Neutrophil (primary cell): ENCODE results near the gene ATRN.

ENCODE experiments used
- H3K27ac ChIP-seq: fragments of 200-600 bp; sonication (generic); 2 replicates; pipeline ENCODE4 v1.5.1; 2016; ENCODE audit warnings: mild to moderate bottlenecking, moderate library complexity
- H3K27me3 ChIP-seq: fragments of 200-600 bp; sonication (generic); 2 replicates; pipeline ENCODE4 v1.6.0; 2016; ENCODE audit warnings: mild to moderate bottlenecking
- H3K36me3 ChIP-seq: fragments of 200-600 bp; sonication (generic); 2 replicates; pipeline ENCODE4 v1.5.1; 2017
- H3K4me1 ChIP-seq, 2 experiments: fragments of 200-600 bp in 1 of 2; sonication (generic) in 1 of 2; 1 replicate in 1 of 2; 2 replicates in 1 of 2; pipeline versions ENCODE4 v1.5.1 to v1.6.1; 2013 to 2016; ENCODE audit warnings: low read depth in 1 of 2, low read length in 1 of 2, mild to moderate bottlenecking in 1 of 2, moderate library complexity in 1 of 2; ENCODE audit not compliant: control insufficient read depth in 1 of 2, insufficient read depth in 1 of 2
- H3K4me3 ChIP-seq, 2 experiments: fragments of 200-600 bp in 1 of 2; sonication (generic) in 1 of 2; 1 replicate in 1 of 2; 2 replicates in 1 of 2; pipeline ENCODE4 v1.5.1; 2013 to 2016; ENCODE audit warnings: low read depth in 1 of 2, low read length in 1 of 2, mild to moderate bottlenecking in 1 of 2, moderate library complexity in 1 of 2
- H3K9me3 ChIP-seq: fragments of 200-600 bp; sonication (generic); 2 replicates; pipeline ENCODE4 v1.5.1; 2016
- TF ChIP-seq, protein P1 (sequence below): fragments of 200-600 bp; sonication (generic); IDR thresholded peaks from 2 replicates; pipeline ENCODE4 v1.5.1; 2016; ENCODE audit warnings: antibody characterized with exemption

Gene ATRN

GRCh38 chr20:3543901-3544507 is 73.2 kb downstream of the ATRN start:
- no peaks in the 10 kb centered on the region for H3K27me3 ChIP-seq
- H3K36me3 ChIP-seq: peaks cover 1% of the 10 kb centered on the region
- TF ChIP-seq, protein P1, sequence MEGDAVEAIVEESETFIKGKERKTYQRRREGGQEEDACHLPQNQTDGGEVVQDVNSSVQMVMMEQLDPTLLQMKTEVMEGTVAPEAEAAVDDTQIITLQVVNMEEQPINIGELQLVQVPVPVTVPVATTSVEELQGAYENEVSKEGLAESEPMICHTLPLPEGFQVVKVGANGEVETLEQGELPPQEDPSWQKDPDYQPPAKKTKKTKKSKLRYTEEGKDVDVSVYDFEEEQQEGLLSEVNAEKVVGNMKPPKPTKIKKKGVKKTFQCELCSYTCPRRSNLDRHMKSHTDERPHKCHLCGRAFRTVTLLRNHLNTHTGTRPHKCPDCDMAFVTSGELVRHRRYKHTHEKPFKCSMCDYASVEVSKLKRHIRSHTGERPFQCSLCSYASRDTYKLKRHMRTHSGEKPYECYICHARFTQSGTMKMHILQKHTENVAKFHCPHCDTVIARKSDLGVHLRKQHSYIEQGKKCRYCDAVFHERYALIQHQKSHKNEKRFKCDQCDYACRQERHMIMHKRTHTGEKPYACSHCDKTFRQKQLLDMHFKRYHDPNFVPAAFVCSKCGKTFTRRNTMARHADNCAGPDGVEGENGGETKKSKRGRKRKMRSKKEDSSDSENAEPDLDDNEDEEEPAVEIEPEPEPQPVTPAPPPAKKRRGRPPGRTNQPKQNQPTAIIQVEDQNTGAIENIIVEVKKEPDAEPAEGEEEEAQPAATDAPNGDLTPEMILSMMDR: no peak
- peaks cover 0 to 2% of the 10 kb centered on the region in 2 experiments for H3K4me1 ChIP-seq
- H3K9me3 ChIP-seq: no peaks in the 10 kb centered on the region
- H3K27ac ChIP-seq: no peak overlapping the region
- H3K4me3 ChIP-seq: no peak overlapping the region

DNA sequence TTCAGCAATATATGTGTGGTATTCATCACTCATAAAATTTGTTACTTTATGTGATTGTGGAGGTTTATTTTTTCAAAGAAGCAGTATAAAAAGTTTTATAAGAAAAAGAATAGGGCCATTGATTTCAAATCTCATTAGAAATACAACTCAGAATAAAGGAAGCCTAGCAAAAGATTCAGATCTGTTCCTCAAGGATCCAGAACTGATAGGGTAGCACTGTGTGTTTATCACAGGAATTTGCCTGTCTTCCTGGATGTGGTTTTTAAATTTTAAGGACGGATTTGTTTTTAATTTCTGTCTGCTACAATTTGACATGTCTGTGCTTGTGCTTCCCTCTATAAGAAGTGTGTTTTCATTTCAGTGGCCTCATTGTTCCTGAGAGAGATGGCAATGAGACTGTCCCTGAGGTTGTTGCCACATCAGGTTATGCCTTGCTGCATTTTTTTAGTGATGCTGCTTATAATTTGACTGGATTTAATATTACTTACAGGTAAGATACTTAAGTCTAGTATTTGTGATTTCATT is 74.6 kb downstream of the ATRN start:
- TF ChIP-seq, protein P1: no peak
- H3K4me3 ChIP-seq: no peak overlapping the region
- no peaks in the 10 kb centered on the region for H3K27me3 ChIP-seq
- H3K9me3 ChIP-seq: no peaks in the 10 kb centered on the region
- no peak overlapping the region for H3K27ac ChIP-seq
- peaks cover 14% of the 10 kb centered on the region for H3K36me3 ChIP-seq
- peaks cover 0 to 2% of the 10 kb centered on the region in 2 experiments for H3K4me1 ChIP-seq

- H3K4me3 ChIP-seq: no peak overlapping the region
- no peaks in the 10 kb centered on the region for H3K9me3 ChIP-seq
- H3K36me3 ChIP-seq: peaks cover 23% of the 10 kb centered on the region
- TF ChIP-seq, protein P1: no peak
- H3K27me3 ChIP-seq: no peaks in the 10 kb centered on the region
- H3K4me1 ChIP-seq: no peaks in the 10 kb centered on the region
- no peak overlapping the region for H3K27ac ChIP-seq
Observed at GRCh38 chr20:3547906-3548305, 77.1 kb downstream of the ATRN start.

GRCh38 chr20:3550837-3551236 is 80.0 kb downstream of the ATRN start:
- H3K36me3 ChIP-seq: peaks cover 23% of the 10 kb centered on the region
- H3K4me3 ChIP-seq: no peak overlapping the region
- TF ChIP-seq, protein P1: no peak
- peaks cover 12 to 15% of the 10 kb centered on the region in 2 experiments for H3K4me1 ChIP-seq
- no peaks in the 10 kb centered on the region for H3K27me3 ChIP-seq
- H3K27ac ChIP-seq: no peak overlapping the region
- no peaks in the 10 kb centered on the region for H3K9me3 ChIP-seq

- Histone ChIP-seq H3K36me3 (peaks cover 23% of the 10 kb centered on the region), H3K4me3 (no peak overlapping the region), H3K4me1 (peaks cover 12 to 17% of the 10 kb centered on the region in 2 experiments), H3K27me3 (no peaks in the 10 kb centered on the region), H3K9me3 (no peaks in the 10 kb centered on the region), H3K27ac (no peak overlapping the region)
- TF ChIP-seq, protein P1: no peak
Observed at GRCh38 chr20:3551681-3552434, 81.0 kb downstream of the ATRN start.
